Activated T-cell treated with anti-CD3 and anti-CD28 coated beads, Interleukin-2, amount 50 U/mL, for 4 hours (primary cell): ENCODE measurements around the gene POLE4. TPM values are rescaled to one million over a fixed set of nuclear protein-coding genes. Genes with fewer than 3 reads are reported as not detected.
A peak's percentile ranks its signal among the peaks of the same experiment; 100 is the strongest.

ENCODE experiments used
- ATAC-seq, 2 donors: fragments of 200-7000 bp; cut with Tn5 transposase; one replicate each; pipeline ENCODE4 v1.10.0; 2021
- DNase-seq: peaks from one replicate; pipeline ENCODE4 v3.0.0-alpha.2; 2020
- H3K27me3 Mint-ChIP-seq: one replicate; pipeline ENCODE4 v1.8.0; 2021; ENCODE audit warnings: low read depth, mixed read lengths
- H3K36me3 Mint-ChIP-seq: one replicate; pipeline ENCODE4 v1.8.0; 2022; ENCODE audit warnings: mixed read lengths; ENCODE audit not compliant: insufficient read depth
- H3K4me1 Mint-ChIP-seq: one replicate; pipeline ENCODE4 v1.8.0; 2021; ENCODE audit warnings: low read depth, mixed read lengths
- H3K4me3 Mint-ChIP-seq: one replicate; pipeline ENCODE4 v1.8.0; 2021; ENCODE audit warnings: mild to moderate bottlenecking, moderate library complexity, mixed read lengths
- H3K9me3 Mint-ChIP-seq: one replicate; pipeline ENCODE4 v1.8.0; 2021; ENCODE audit warnings: mixed read lengths
- total RNA-seq, 3 donors: library from RNA; stranded (reverse); gene quantifications; one replicate each; pipeline ENCODE4 v1.2.1, GENCODE V29; 2021

The POLE4 gene, protein sequence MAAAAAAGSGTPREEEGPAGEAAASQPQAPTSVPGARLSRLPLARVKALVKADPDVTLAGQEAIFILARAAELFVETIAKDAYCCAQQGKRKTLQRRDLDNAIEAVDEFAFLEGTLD
- total RNA-seq: 100 to 1,000 TPM in 1 of 3 donors, 10 to 100 TPM in 2; 72.3 to 101 (median 80.1) TPM

GRCh38 chr2:74958274-74959105 lies at the start of gene POLE4:
Gene POLE4, plus strand, starts transcription at chr2:74958643. Its CDS starts 37 bp downstream, at chr2:74958680.
- DNase-seq: peak; percentile 93
- Mint-ChIP-seq H3K27me3 (no peaks in the 10 kb centered on the region), H3K4me3 (peak within 1 kb of the TSS; percentile 79), H3K4me1 (peaks cover 47% of the 10 kb centered on the region), H3K9me3 (no peaks in the 10 kb centered on the region), H3K36me3 (peaks cover 25% of the 10 kb centered on the region)
- peak; percentile 91 to 95 for ATAC-seq

DNA sequence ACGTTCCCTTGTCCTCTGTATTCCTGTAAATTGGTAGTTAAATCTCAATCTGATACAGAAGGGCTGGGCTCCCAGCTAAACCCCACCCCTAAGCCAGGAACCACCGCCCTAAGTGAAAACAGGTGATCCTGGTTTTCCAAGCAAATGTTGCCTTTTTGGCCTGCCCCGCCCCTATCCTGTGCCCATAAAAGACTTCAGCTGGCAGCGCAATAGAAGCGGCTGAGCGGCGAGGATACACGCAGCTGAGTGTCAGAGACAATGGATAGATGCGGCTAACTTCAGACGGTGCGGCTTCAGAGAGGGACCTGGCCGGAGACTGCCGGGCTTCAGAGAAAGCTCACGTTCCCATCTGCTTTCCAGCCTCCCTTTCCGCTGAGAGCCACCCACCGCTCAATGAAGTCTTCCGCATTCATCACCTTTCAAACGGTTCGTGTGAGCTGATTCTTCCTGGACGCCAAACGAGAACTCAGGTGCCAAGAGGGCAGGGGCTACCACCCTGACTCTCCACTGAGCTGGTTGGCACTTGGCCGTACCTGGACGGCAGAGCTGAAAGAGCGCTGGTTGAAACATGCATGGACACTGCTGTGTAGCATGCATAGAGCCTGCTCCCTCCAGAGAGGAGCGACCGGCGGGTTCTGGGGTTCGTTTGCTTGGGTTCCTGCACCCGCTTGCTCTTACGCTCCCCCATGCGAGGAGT lies 49.5 kb upstream of the POLE4 start:
- DNase-seq (no peak), ATAC-seq (no peak)
- H3K27me3 Mint-ChIP-seq: peaks cover 45% of the 10 kb centered on the region
- H3K36me3 Mint-ChIP-seq: no peaks in the 10 kb centered on the region
- no peaks in the 10 kb centered on the region for H3K9me3 Mint-ChIP-seq
- H3K4me3 Mint-ChIP-seq: no peak overlapping the region
- peaks cover 7% of the 10 kb centered on the region for H3K4me1 Mint-ChIP-seq

DNA sequence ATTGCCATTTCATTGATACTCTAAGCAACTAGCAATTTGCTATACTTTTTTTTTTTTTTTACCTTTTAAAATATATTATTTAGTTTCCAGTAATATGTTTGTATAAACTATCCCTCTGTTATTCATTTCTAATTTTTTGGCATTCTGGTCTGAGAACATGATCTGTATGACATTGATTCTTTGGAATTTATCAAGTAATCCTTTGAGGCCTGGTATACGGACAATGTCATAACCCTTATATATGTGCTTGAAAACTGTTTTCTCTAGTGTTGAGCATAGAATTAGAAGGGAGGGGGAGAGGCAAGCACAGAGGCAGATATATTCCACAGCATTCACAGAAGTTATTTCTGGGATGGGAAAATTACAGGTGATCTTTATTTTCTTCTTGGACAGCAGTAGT lies 48.2 kb upstream of the POLE4 start:
- H3K4me3 Mint-ChIP-seq: no peak overlapping the region
- ATAC-seq: no peak

DNA sequence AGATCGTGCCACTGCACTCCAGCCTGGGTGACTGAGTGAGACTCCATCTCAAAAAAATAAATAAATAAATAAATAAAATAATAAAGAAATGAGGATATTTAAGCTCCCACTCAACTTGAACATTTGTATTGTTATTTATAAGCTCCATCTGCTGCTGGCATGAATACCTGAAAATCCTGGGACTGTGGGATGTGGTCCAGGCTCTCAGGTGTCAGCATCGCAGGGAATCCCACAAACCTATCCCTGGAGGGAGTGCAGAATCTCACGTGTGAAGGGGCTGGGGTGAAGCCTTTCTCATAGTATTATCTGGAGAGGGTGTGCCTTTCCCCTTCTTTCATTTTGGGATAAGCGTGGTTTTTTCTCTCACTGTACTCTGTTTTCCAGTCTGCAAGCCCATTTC lies 47.4 kb upstream of the POLE4 start:
- Mint-ChIP-seq H3K9me3 (no peaks in the 10 kb centered on the region), H3K36me3 (no peaks in the 10 kb centered on the region), H3K4me3 (no peak overlapping the region), H3K27me3 (peaks cover 44% of the 10 kb centered on the region), H3K4me1 (peaks cover 9% of the 10 kb centered on the region)
- no peak for DNase-seq
- ATAC-seq: no peak

More for the DNA sequence above, 48.2 kb upstream of the POLE4 start:
- Mint-ChIP-seq H3K27me3 (peaks cover 50% of the 10 kb centered on the region), H3K4me1 (peaks cover 7% of the 10 kb centered on the region), H3K9me3 (no peaks in the 10 kb centered on the region), H3K36me3 (no peaks in the 10 kb centered on the region)
- no peak for DNase-seq

- peak in 1 of 2 donors; percentile 53 for ATAC-seq
Observed at GRCh38 chr2:74915743-74916142, 42.7 kb upstream of the POLE4 start.

GRCh38 chr2:74916394-74916793 lies 42.0 kb upstream of the POLE4 start:
- ATAC-seq: no peak
- Mint-ChIP-seq H3K9me3 (no peaks in the 10 kb centered on the region), H3K27me3 (peaks cover 33% of the 10 kb centered on the region)

More at GRCh38 chr2:74915743-74916142, 42.7 kb upstream of the POLE4 start:
- no peaks in the 10 kb centered on the region for H3K36me3 Mint-ChIP-seq
- no peak overlapping the region for H3K4me3 Mint-ChIP-seq
- H3K4me1 Mint-ChIP-seq: peaks cover 2% of the 10 kb centered on the region
- H3K27me3 Mint-ChIP-seq: peaks cover 36% of the 10 kb centered on the region
- DNase-seq: no peak
- no peaks in the 10 kb centered on the region for H3K9me3 Mint-ChIP-seq

GRCh38 chr2:74917702-74918619 lies 40.5 kb upstream of the POLE4 start:
- peaks cover 22% of the 10 kb centered on the region for H3K27me3 Mint-ChIP-seq
- ATAC-seq (no peak), DNase-seq (no peak)
- H3K36me3 Mint-ChIP-seq: no peaks in the 10 kb centered on the region
- H3K4me1 Mint-ChIP-seq: peaks cover 2% of the 10 kb centered on the region
- no peaks in the 10 kb centered on the region for H3K9me3 Mint-ChIP-seq
- no peak overlapping the region for H3K4me3 Mint-ChIP-seq

More at GRCh38 chr2:74916394-74916793, 42.0 kb upstream of the POLE4 start:
- no peak for DNase-seq
- Mint-ChIP-seq H3K4me3 (no peak overlapping the region), H3K4me1 (peaks cover 2% of the 10 kb centered on the region), H3K36me3 (no peaks in the 10 kb centered on the region)

GRCh38 chr2:74919827-74920226 lies 38.6 kb upstream of the POLE4 start:
- DNase-seq (peak; percentile 65), ATAC-seq (peak; percentile 79 to 82)
- H3K27me3 Mint-ChIP-seq: peaks cover 18% of the 10 kb centered on the region
- no peaks in the 10 kb centered on the region for H3K9me3 Mint-ChIP-seq
- H3K36me3 Mint-ChIP-seq: no peaks in the 10 kb centered on the region
- H3K4me1 Mint-ChIP-seq: peaks cover 2% of the 10 kb centered on the region
- no peak overlapping the region for H3K4me3 Mint-ChIP-seq

- Mint-ChIP-seq H3K4me3 (no peak overlapping the region), H3K27me3 (peaks cover 17% of the 10 kb centered on the region), H3K9me3 (no peaks in the 10 kb centered on the region), H3K4me1 (no peaks in the 10 kb centered on the region), H3K36me3 (no peaks in the 10 kb centered on the region)
- DNase-seq (no peak), ATAC-seq (no peak)
Observed at GRCh38 chr2:74921236-74921736, 37.2 kb upstream of the POLE4 start.

DNA sequence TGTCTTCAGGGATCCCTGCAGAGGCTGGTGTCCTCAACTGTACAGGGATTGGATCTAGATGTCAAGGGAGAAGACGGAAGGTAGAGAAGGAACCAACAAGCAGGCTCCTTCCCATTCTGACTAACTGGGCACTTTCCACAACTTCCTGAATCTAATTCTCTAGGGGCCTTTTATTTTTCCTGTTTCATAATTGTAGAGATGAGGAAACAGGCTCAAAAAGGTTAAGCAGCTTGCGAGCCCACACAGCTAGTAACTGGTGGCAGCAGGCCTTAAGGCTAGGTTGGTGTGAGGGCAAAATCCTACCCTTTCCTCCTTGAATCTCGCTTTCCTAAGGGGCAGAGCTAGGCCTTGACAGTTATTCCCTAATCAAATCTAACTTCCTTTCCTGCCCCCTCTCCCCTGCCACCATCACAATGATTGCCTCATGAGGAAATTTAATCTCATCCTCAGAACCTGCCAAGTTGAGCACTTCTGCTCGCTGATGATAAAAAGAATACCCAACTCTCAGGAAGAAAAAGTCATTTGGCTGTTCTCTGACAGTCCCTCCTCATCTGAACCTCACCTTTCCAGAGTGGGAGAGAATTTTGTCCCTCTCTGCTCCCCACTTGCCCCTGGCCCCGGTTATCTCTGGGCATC lies 35.7 kb upstream of the POLE4 start:
- ATAC-seq (no peak), DNase-seq (no peak)
- peaks cover 12% of the 10 kb centered on the region for H3K27me3 Mint-ChIP-seq
- no peaks in the 10 kb centered on the region for H3K4me1 Mint-ChIP-seq
- no peaks in the 10 kb centered on the region for H3K36me3 Mint-ChIP-seq
- H3K4me3 Mint-ChIP-seq: no peak overlapping the region
- no peaks in the 10 kb centered on the region for H3K9me3 Mint-ChIP-seq

DNA sequence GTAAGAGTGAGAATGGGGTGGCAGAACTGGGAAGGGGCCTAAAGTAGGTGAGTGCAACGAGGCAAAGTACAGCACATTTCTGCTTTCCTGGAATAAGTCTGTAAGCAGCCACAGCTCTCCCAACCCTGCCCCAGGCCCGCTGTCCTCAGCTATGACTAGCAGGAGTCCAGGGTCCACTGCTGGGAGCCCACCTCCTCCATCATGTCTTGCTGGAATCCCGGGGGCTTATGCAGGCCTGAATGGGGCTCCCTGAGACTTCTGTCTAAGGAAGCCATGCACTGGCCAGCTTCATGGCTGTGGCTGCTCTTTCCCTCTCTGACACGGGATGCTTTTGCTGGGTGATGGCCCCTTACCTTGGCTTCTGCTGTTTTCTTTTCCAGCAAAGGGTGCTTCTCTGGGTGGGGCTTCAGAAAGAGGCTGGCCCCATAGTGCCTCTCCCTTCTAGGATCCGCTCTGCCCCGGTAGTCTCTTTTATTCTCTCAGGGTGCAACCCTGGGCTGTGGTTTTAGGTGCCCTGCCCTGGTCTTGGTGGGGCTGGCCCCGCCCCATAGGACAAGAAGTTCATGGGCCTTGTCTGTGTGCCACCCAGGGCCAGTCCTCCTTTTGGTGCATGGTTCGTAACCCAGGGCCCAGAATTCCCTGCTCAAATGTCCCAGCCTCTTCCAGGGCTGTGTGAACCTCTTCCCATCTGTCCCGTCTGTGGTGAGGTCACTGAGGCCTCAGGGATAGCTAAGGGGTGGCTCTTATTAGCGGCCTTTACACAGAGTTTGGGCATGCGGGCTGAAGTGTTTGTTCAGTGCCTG lies 33.8 kb upstream of the POLE4 start:
- Mint-ChIP-seq H3K9me3 (no peaks in the 10 kb centered on the region), H3K36me3 (no peaks in the 10 kb centered on the region), H3K27me3 (peaks cover 11% of the 10 kb centered on the region), H3K4me3 (no peak overlapping the region), H3K4me1 (no peaks in the 10 kb centered on the region)
- ATAC-seq (no peak), DNase-seq (no peak)

DNA sequence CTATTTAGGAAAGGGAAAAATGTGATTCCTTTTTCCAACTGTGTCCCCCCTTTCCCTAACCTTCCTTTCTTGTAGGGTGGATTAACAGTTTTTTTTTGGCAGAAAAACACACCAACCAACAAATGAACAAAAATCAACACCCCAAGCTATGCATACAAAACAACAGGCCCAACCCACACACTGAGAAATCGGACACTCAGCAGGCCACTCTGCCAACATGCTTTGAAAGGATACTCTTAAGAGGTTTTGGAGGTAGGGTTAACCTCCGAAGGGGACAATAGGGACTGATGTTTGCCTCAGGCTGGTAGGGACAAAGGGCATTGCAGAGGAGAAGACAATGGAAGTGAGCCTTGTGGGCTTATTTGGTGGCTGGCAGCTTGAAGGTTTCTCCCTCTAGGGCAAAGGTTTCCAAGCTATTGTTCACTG lies 33.1 kb upstream of the POLE4 start:
- no peak for ATAC-seq
- no peaks in the 10 kb centered on the region for H3K9me3 Mint-ChIP-seq
- no peak for DNase-seq
- H3K4me3 Mint-ChIP-seq: no peak overlapping the region
- H3K36me3 Mint-ChIP-seq: no peaks in the 10 kb centered on the region
- peaks cover 11% of the 10 kb centered on the region for H3K27me3 Mint-ChIP-seq
- no peaks in the 10 kb centered on the region for H3K4me1 Mint-ChIP-seq

- no peak for DNase-seq
- ATAC-seq: no peak
- H3K4me1 Mint-ChIP-seq: no peaks in the 10 kb centered on the region
- H3K27me3 Mint-ChIP-seq: peaks cover 16% of the 10 kb centered on the region
- H3K9me3 Mint-ChIP-seq: no peaks in the 10 kb centered on the region
- no peak overlapping the region for H3K4me3 Mint-ChIP-seq
- no peaks in the 10 kb centered on the region for H3K36me3 Mint-ChIP-seq
Observed at GRCh38 chr2:74927621-74928020, 30.8 kb upstream of the POLE4 start.
